ENCODE data around the gene VSIR. TPM values are rescaled to one million over a fixed set of nuclear protein-coding genes. Genes with fewer than 3 reads are reported as not detected.
A peak's percentile ranks its signal among the peaks of the same experiment; 100 is the strongest.

VSIR gene
- total and polyA plus RNA-seq, 4 donors: 32.3 to 244 (median 84.5) TPM

- Histone ChIP-seq H3K27me3 (ENCODE audit: control insufficient read depth in 3 of 3, insufficient read depth in 3 of 3, low read length in 2 of 3) (peaks cover 0 to 2% (median 0%) of the 10 kb centered on the region in 3 donors), H3K4me1 (ENCODE audit: control insufficient read depth in 5 of 5, insufficient read depth in 5 of 5, low read length in 5 of 5) (peaks cover 4 to 49% (median 21%) of the 10 kb centered on the region in 5 donors), H3K9ac (ENCODE audit: insufficient read depth in 1 of 2, low read length in 2 of 2) (no peak overlapping the region), H3K4me3 (no peak overlapping the region), H3K9me3 (ENCODE audit: control insufficient read depth in 4 of 4, insufficient read depth in 3 of 4, low read length in 3 of 4) (peaks cover 0 to 2% (median 0%) of the 10 kb centered on the region in 4 donors), H3K36me3 (ENCODE audit: control insufficient read depth in 4 of 4, insufficient read depth in 4 of 4, low read length in 4 of 4) (no peaks in the 10 kb centered on the region), H3K27ac (ENCODE audit: low read depth in 1 of 2, low read length in 1 of 2) (peak overlapping the region; percentile 91)
- no peak for TF ChIP-seq CTCF (IDR thresholded peaks at IDR 0.05; ENCODE audit: control extremely low read depth, extremely low read depth)
- ATAC-seq (ENCODE audit: insufficient read depth, low FRiP score): no peak
- no peak for DNase-seq
- 28 to 43% methylated on average over 2 of the region's 2 CpGs for WGBS, 2 donors
Observed at GRCh38 chr10:71771204-71771603, 2.1 kb downstream of the VSIR start.

GRCh38 chr10:71770789-71771188 lies 2.5 kb downstream of the VSIR start:
- 26 to 60% methylated on average over 3 of the region's 3 CpGs for whole genome bisulfite sequencing, 2 donors
- H3K36me3 ChIP-seq (ENCODE audit: control insufficient read depth in 4 of 4, insufficient read depth in 4 of 4, low read length in 4 of 4): no peaks in the 10 kb centered on the region
- H3K4me1 ChIP-seq (ENCODE audit: control insufficient read depth in 5 of 5, insufficient read depth in 5 of 5, low read length in 5 of 5): peaks cover 4 to 49% (median 22%) of the 10 kb centered on the region in 5 donors
- no peak for DNase-seq
- TF ChIP-seq CTCF (IDR thresholded peaks at IDR 0.05; ENCODE audit: control extremely low read depth, extremely low read depth): no peak
- peak overlapping the region; percentile 91 for H3K27ac ChIP-seq (ENCODE audit: low read depth in 1 of 2, low read length in 1 of 2)
- H3K27me3 ChIP-seq (ENCODE audit: control insufficient read depth in 3 of 3, insufficient read depth in 3 of 3, low read length in 2 of 3): peaks cover 0 to 2% (median 0%) of the 10 kb centered on the region in 3 donors
- H3K9me3 ChIP-seq (ENCODE audit: control insufficient read depth in 4 of 4, insufficient read depth in 3 of 4, low read length in 3 of 4): peaks cover 0 to 2% (median 0%) of the 10 kb centered on the region in 4 donors
- H3K4me3 ChIP-seq: no peak overlapping the region
- ATAC-seq (ENCODE audit: insufficient read depth, low FRiP score): no peak
- no peak overlapping the region for H3K9ac ChIP-seq (ENCODE audit: insufficient read depth in 1 of 2, low read length in 2 of 2)

GRCh38 chr10:71770255-71770654 lies 3.1 kb downstream of the VSIR start:
- Histone ChIP-seq H3K9me3 (ENCODE audit: control insufficient read depth in 4 of 4, insufficient read depth in 3 of 4, low read length in 3 of 4) (peaks cover 0 to 2% (median 0%) of the 10 kb centered on the region in 4 donors), H3K9ac (ENCODE audit: insufficient read depth in 1 of 2, low read length in 2 of 2) (no peak overlapping the region), H3K4me1 (ENCODE audit: control insufficient read depth in 5 of 5, insufficient read depth in 5 of 5, low read length in 5 of 5) (peaks cover 4 to 55% (median 22%) of the 10 kb centered on the region in 5 donors), H3K36me3 (ENCODE audit: control insufficient read depth in 4 of 4, insufficient read depth in 4 of 4, low read length in 4 of 4) (no peaks in the 10 kb centered on the region), H3K27ac (ENCODE audit: low read depth in 1 of 2, low read length in 1 of 2) (peak overlapping the region; percentile 91), H3K4me3 (no peak overlapping the region), H3K27me3 (ENCODE audit: control insufficient read depth in 3 of 3, insufficient read depth in 3 of 3, low read length in 2 of 3) (no peaks in the 10 kb centered on the region)
- no peak for TF ChIP-seq CTCF (IDR thresholded peaks at IDR 0.05; ENCODE audit: control extremely low read depth, extremely low read depth)
- ATAC-seq (ENCODE audit: insufficient read depth, low FRiP score) (no peak), DNase-seq (no peak)
- WGBS, 2 donors: 80 to 83% methylated on average over 3 of the region's 3 CpGs

- Histone ChIP-seq H3K4me3 (no peak overlapping the region), H3K9ac (ENCODE audit: insufficient read depth in 1 of 2, low read length in 2 of 2) (no peak overlapping the region), H3K4me1 (ENCODE audit: control insufficient read depth in 5 of 5, insufficient read depth in 5 of 5, low read length in 5 of 5) (peaks cover 4 to 61% (median 24%) of the 10 kb centered on the region in 5 donors), H3K27ac (ENCODE audit: low read depth in 1 of 2, low read length in 1 of 2) (peak overlapping the region; percentile 91), H3K9me3 (ENCODE audit: control insufficient read depth in 4 of 4, insufficient read depth in 3 of 4, low read length in 3 of 4) (peaks cover 0 to 2% (median 0%) of the 10 kb centered on the region in 4 donors), H3K36me3 (ENCODE audit: control insufficient read depth in 4 of 4, insufficient read depth in 4 of 4, low read length in 4 of 4) (no peaks in the 10 kb centered on the region), H3K27me3 (ENCODE audit: control insufficient read depth in 3 of 3, insufficient read depth in 3 of 3, low read length in 2 of 3) (no peaks in the 10 kb centered on the region)
- WGBS, 2 donors: 23 to 32% methylated on average over 5 of the region's 5 CpGs
- peak in 2 of 3 donors; percentile 28 to 37 for DNase-seq
- no peak for ATAC-seq (ENCODE audit: insufficient read depth, low FRiP score)
- TF ChIP-seq CTCF (IDR thresholded peaks at IDR 0.05; ENCODE audit: control extremely low read depth, extremely low read depth): no peak
Observed at GRCh38 chr10:71769279-71769823, 4.0 kb downstream of the VSIR start.
